GM19328 (cell line): ENCODE results near the gene OLFML2B.

Experiments used
- ATAC-seq: cut with Tn5 transposase; IDR thresholded peaks from one replicate; pipeline ENCODE4 v1.9.1; 2021; ENCODE audit warnings: mild to moderate bottlenecking, moderate library complexity; ENCODE audit not compliant: unreplicated experiment

OLFML2B gene

DNA sequence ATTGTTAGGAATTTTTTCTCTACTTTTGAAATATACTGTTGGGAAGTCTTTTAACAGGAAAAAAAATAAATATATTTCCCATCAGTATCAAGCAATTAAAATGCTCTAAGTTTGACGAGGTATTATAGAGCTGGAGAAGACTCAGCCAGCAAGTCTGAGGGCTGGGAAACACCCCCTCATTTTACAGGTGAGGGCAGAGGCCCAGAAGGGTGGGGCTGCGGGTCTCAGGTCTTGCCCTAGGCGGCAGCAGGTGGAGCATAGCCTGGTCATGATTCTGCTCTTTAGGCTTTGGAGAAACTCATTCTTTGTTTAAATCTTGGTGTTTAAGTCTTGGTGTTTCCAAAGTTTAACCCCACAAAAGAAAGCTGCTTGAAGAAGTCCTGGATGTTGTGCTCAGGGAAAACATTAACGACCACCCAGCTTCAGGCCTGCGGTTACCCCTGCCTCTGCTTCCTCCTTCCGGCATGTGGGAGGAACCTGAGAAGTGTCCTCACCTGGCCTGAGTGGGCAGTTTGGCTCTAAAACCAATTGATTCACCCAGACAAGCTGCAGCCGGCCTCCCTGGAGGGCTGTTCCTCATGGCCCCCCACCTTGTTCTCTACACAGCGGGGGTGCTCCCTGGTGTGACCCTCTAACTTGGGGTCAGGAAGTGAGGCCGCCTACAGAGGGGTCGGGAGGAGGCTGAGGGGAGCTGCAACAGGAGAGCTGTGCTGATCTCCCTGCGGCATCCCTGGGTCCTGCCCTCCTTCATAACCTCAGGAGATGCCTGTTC lies 41.7 kb downstream of the OLFML2B start:
- ATAC-seq: no peak

DNA sequence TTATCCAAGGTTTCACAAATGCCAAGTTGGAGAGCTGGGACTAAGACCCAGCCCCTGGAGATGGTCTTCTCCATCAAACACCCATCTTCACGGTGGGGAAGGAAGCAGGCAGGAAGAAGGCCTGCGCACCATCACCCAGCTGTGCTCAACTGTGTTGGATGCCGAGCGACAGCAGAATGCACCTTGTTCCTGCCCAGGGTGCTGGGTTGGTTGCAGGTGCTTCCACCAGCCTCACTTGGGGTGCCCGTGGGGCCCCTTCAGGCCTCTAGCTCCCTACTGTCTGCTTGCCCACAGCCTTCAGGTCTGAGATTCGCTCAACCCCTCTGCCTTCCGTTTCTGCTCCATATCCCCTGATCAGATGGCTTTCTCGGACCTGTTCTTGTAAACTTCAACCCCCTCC lies 42.5 kb downstream of the OLFML2B start:
- ATAC-seq: no peak

DNA sequence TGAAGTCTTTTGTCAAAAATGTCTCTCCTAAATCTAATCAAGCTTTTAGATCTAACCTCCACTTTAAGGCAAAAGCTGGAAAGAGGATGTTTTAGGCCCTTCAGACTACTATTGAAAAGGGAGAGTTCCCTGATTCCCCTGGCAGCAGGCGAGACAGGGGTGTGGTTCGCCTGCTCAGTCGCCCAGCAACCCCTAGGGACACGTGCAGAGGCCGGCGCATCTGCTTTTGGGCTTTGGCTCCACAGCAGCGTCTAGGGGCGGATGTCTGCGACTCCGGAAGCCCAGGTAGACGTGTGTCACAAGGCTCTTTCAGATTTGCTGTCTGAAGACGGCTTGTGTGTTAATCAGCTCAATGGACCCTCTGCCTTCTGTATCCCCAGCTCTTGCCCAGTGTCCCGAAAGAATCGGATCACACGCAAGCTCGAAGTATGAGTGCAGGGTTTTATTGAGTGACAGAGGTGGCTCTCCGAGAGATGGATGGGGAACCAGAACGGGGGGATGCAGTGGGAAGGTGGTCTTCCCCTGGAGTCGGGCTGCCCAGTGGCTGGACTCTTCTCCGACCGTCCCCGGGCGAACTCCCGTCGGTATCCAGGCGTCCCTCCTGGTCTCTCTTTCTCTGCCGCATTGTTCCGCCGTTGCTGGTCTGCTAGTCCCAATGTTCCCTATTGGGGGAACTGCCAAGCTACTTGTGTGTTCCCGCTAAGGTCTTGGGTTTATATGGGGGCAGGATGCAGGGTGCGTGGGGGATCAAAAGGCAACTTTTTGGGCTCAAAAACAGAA lies 45.5 kb downstream of the OLFML2B start:
- no peak for ATAC-seq

DNA sequence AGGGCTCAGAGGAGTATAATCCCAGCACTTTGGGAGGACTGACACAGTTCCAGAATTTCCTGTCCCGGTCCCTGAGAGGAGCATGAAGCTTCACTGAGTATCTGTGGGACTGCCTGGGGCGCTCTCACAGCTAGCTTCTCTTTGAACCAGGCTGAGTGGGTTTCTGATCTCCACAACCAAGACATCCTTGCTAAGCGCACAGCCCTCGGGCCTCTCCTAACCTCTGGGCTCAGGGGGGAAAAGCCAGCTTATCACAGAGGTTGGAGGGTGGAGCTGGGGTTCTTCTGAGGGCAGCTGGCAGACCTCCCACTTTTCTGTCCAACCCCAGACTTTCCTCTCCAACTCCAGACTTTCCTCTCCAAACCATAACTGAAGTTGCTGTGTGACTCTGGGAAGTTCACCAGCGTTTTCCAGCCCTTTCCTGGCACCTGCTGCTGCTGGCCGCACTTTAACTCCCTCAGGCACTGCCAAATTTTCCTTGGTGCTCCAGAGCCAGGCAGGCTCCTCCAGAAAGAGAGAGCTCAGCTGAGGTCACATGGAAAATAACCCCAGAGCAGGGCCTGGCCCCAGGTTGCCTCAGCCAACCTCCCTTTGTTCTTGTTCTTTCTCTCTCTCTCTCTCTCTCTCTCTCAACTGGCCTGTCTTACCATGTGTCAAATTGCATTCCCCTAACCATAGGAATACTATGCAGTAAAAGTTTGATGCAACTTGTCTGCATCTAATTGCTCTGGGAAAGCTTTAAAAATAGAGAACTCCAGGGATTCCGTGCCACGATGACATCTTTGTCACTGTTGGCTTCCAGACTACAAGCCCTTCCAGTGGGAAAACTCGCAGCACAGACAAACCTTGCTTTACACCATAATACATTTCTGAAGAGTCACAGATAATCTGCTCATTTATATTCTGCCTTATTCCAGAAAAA lies 49.5 kb downstream of the OLFML2B start:
- ATAC-seq: no peak

DNA sequence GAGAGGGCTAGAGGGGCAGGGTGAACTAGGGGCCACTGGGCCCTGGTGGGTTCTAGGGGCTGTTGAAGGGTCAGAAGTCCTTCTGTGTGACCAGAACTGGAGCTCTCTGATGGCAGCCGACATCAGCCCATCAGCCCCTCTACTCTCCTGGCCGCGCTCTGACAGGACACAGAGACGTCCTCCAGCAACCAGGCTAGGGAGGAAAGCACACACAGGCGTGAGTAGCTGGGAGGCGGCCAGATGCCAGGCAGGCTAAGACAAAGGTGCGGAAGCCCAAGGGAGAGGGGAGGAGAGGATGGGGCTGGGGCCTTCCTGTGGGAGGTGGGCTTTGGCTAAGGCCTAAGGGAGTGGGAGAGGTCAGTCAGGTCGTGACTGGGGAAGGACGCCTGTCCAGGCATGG lies 50.8 kb downstream of the OLFML2B start:
- ATAC-seq: no peak

DNA sequence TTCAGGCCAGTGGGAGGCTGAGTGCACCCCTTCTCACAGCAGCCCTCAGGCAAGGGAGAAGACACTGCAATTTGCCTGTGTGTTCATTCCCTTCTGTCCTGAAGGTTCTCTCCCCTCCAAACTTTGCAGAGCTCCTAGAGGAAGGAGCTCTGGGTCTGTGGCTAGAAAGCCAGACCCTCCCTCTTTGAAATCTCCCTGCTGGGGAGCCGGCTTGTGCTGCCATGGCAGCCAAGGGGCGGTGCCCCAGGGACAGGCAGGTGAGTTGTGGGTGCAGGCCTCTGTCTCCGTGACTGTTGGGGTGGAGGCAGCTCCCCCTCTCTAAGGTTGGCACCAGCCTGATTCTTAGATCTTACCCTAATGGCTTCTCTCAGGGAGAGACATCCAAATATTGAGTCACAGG lies 53.0 kb downstream of the OLFML2B start:
- no peak for ATAC-seq

DNA sequence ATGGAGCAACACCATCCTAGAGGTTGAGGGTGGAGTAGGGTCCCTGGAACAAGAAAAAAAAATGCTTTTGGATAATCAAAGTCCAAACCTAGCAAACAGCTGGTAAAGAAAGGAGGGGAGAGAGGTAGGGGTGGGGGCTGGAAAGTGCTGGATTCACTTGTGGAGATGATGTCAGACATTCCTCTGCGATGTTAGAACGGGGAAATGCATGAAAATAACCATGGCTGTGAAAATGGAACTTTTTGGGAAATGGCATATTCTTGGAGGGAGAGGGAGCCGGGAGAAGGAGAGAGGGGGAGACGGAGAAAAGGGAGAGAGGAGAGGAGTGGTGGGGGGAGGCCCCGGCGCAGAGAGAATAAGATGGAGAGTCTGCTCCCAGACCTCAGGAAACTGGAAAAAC lies 53.6 kb downstream of the OLFML2B start:
- ATAC-seq: no peak

DNA sequence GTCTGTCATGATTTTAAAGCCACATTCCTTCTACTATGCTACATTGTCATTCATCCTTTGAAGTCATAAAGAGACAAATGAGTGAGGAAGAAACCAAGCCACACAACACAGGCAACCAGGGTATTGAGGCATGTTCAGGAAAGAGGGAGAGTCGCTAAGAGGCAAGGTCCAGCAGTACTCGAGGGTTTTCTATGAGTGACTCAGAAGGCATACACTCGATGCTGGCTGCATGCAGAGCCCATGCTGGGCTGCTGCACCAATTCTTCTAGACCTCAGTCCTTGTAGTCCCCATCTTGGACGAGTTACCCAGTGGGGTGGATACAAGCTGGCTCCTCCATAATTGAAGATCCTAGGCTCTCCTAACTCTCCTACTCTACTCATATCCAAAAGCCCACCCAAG lies 57.6 kb downstream of the OLFML2B start:
- no peak for ATAC-seq

DNA sequence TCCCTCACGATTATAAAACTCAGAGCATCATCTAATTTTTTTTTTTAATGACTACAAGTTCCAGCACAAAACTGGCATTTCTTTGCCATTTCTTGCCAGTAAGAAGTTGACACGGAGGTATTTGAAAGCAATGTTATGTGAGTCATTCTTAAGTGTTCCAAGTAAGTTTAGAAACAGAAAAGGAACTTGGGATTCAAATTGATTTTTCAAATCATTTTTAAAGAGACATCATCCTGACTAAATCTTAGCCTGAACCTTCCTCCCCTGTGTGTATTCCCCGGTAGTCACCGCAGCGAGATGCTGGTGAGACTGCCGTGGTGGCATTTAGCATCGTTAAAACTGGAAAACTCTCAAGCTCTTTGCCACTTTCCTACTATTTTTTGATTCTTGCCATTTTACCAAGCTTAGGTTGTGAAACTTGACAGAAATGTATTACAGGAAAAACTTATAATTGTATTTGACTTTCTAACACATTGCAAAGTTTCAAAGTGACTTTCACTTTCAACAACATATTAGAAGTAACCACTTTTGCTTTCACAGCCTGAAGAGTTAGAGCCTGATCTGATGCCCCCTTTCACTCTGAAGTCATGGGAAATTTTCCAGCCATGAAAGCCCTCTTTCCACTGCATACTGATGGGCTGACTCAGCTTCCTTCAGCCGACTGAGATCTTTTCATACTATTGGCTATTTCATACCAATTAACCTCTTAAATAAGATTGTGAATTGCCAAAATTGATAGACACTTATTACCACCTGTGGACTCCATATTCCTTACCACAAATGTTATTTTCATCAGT lies 61.4 kb downstream of the OLFML2B start:
- peak; percentile 86 for ATAC-seq

DNA sequence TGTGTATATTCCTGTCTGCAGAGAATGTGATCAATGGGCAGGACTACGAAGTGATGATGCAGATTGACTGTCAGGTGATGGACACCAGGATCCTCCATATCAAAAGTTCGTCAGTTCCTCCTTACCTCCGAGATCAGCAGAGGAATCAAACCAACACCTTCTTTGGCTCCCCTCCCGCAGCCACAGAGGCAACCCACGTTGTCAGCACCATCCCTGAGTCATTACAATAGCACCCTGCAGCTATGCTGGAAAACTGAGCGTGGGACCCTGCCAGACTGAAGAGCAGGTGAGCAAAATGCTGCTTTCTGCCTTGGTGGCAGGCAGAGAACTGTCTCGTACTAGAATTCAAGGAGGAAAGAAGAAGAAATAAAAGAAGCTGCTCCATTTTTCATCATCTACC lies 65.2 kb downstream of the OLFML2B start:
- no peak for ATAC-seq

DNA sequence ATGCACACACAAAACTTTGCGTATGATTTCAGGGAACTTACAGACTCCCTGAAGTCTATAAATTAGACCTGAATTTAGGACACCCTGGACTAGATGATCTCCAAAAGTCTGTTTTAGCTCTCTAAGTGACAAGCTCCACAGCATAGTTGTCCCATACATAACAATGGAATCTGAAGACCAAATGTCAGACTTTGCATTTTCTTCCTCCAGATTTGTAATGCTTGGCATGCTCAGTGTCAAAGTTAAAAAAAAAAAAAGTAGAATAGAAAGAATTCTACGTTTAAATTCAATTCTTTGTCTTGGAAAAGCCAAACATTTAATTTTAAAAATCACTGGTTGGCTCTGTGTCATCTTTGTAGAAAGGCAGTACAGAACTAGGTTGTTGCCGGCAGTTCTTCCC lies 66.7 kb downstream of the OLFML2B start:
- ATAC-seq: no peak

DNA sequence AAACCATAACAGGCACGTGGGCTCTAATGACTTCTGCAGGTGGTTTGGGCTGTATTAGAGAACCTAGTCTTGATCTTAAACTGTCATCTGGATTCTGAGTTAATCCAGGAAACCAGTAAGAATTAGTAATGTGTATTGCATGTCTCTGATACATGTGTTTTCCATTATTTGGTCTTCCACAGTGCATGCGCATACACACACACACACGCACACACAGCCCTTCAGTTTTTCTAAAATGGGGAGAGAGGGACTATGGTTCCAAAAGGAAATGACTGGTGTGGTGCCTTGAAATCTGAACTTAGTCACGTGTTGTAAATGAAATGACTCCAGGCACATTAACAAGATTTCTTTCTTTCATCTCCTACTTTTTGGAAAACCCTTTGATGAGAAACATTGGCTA lies 67.6 kb downstream of the OLFML2B start:
- no peak for ATAC-seq

DNA sequence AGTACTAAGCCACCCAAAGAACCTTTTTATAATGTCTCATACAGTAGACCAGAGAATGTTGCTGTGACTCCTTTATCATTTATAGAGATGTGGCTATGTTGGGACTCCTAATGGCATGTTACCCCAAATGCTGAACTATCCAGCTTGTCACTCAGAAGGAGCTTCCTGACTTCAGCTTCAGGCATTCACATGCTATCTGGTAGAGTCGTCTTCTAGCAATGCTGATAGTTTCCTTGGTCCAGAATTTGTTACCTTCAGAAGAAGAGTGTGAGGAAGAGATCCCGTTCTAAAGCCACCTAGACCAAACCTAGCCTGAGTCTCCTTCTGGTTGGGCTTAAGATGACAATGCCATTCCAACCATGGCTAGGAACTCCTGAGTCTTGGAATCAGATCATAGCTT lies 68.1 kb downstream of the OLFML2B start:
- no peak for ATAC-seq

DNA sequence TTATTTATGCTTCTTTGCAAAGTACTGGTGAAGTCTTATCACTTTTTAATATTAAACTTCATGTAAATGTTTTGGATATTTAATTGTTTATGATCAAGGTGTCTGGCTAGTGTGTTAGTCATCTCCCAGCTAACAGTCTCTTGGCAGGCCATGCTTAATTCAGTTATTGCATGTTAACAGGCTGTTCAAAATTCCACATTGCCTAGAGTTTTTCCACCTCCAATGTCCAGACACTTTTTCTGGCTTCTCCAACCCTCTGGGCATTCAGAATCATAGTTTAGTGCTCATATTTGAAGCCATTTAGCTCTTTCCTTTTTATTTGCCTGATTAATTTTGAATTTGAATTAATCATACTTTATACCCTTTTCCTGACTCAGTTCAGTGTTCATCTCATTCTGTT lies 69.2 kb downstream of the OLFML2B start:
- no peak for ATAC-seq

DNA sequence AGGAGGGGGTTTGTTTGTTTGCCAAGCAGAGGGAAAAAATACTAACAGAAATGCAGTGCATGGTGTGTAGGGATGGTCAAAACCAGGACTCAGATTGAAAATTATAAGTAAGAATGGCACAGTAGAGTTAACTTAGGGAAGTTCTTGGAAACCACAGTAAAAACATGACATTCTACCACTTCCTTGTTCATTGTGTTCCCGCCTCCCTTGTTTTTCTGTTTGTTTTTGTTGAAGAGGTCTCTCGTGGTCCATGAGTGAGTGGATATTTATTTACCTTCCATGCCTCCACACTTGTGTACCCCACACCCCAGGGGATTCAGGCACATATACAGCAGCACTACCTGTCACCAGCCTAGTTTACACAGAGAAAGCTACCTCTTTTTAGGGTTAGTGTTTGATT lies 69.6 kb downstream of the OLFML2B start:
- ATAC-seq: no peak

DNA sequence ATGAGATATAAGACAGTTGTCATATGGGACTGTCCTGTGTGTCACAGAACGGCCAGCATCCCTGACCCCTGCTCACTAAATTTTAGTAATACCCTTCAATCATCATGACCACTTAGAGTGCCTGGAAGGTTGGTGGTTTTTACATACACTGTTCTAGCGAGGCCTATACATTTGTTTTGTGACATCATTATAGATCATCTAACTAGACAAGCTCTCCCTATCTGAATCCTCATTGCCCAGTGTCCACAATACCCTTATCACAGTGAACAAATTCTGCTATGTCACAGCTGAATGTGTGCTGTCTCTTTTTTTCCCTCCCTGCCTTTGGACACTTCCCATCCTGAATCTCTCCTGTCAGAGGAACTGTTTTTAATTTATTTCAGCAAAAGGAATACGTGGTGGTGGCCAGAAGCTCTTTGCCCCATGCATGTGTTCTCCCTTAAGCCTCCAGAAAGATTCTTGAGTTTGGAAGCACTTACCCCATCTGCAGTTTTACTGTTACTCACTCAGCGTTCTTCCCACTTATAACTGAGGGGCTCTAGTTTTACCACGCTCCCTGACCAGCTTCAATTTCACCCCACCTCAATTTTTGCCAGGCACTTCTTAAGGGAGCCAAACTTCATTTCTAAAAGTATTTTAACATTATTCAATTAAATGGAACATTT lies 70.3 kb downstream of the OLFML2B start:
- no peak for ATAC-seq

DNA sequence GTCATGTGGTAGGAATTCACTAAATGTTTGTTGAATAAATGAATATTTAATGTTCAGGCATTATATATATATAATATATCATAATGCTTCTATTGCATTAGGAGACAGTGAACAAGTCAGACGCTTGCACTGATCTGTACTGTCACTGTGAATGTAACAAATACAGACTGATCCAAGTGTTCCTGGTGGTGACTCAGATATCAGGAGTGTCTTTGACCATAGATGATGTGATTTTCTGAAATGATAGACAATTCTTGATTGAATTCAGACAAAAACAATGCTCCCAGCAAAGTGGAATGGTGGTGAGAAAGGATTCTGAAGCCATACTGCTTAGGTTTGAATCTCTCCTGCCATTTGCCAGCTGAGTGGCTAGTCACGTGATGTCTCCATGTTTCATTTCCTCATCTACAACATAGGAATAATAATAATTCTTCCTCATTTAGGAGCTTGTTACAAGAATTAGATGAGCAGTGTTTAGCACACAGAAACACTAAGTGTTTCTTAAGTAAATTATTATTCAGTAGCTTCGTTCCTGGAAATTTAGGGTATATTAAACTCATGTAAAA lies 71.0 kb downstream of the OLFML2B start:
- no peak for ATAC-seq

DNA sequence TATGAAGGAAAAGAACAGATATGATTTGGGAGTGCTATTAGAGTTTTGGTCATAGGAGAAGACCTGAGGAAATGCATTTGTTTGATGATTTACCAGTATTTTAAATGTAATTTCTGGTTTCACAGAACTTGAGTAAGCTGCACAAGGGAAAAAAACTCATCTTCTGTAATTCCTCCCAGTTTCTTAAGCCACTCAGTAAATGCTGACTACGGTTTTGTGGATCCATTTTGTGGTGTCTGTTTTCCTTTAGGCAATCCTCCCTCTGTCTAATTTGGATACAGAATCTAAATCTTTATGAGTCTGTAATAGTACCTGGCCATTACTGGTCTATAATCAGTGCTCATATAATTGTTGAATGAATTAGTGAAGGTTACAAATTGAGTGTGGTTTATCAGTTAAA lies 72.0 kb downstream of the OLFML2B start:
- no peak for ATAC-seq

DNA sequence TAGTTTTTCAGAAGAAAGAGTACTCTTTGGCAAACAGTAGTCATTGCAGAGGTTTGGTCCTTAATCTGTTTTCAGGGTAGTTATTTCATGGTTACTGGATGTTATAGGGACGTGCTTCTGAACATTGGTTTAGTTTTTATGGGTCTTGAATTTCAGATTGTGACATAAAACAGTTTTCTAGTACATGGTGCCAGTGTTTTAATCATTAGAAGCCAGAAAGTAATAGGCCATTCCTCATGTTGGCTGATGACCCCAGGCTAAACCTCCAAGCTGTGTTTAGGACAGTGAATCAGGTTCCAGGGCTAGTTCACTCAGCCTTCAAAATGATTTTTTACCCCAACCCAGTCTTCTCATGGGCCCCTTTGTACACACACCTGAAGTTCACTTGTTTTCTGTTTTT lies 73.3 kb downstream of the OLFML2B start:
- no peak for ATAC-seq

DNA sequence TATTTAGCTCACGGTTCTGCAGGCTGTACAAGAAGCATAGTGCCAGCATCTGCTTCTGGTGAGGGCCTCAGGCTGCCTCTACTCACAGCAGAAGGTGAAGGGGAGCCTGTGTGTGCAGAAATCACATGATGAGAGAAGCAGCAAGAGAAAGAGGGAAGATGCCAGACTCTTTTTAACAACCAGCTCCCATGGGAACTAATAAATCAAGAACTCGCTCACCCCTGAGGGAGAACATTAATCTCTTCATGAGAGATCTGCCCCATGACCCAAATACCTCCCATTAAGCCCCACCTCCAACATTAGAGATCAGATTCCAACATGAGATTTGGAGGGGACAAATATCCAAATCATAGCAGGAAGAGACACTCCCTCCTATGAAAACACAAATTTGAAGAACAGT lies 74.1 kb downstream of the OLFML2B start:
- ATAC-seq: no peak
